ENCODE data around the gene EMSY.
"Not testable (repeated sequence)": the region's sequence is repeated elsewhere in the genome, so short reads cannot be mapped to it uniquely, and the experiment has no call there.

Gene EMSY

GRCh38 chr11:76577226-76577920 is 132.6 kb downstream of the EMSY start:
- DNase-seq, result no peak

- DNase-seq, result no peak
Observed at GRCh38 chr11:76577921-76578653, 133.3 kb downstream of the EMSY start.

GRCh38 chr11:76578654-76579055 is 133.8 kb downstream of the EMSY start:
- DNase-seq, result no peak

- DNase-seq, result no peak
Observed at GRCh38 chr11:76579056-76579751, 134.4 kb downstream of the EMSY start.

GRCh38 chr11:76579752-76580151 is 134.9 kb downstream of the EMSY start:
- no peak for DNase-seq

- not testable (repeated sequence) for DNase-seq
Observed at GRCh38 chr11:76582471-76582870, 137.7 kb downstream of the EMSY start.

- DNase-seq, result no peak
Observed at GRCh38 chr11:76587820-76588454, 143.1 kb downstream of the EMSY start.

GRCh38 chr11:76588455-76589325 is 143.9 kb downstream of the EMSY start:
- DNase-seq, result no peak

GRCh38 chr11:76589477-76589876 is 144.7 kb downstream of the EMSY start:
- no peak for DNase-seq

GRCh38 chr11:76589964-76590950 is 145.4 kb downstream of the EMSY start:
- no peak for DNase-seq

GRCh38 chr11:76591416-76591815 is 146.6 kb downstream of the EMSY start:
- DNase-seq, result no peak

GRCh38 chr11:76592025-76592914 is 147.5 kb downstream of the EMSY start:
- peak; percentile 39 for DNase-seq

- peak; percentile 5 for DNase-seq
Observed at GRCh38 chr11:76592961-76593360, 148.1 kb downstream of the EMSY start.

- not testable (repeated sequence) for DNase-seq
Observed at GRCh38 chr11:76595091-76595490, 150.3 kb downstream of the EMSY start.

- DNase-seq, result no peak
Observed at GRCh38 chr11:76596652-76597051, 151.8 kb downstream of the EMSY start.

GRCh38 chr11:76597533-76598425 is 153.0 kb downstream of the EMSY start:
- DNase-seq, result no peak

GRCh38 chr11:76598426-76598839 is 153.6 kb downstream of the EMSY start:
- DNase-seq, result peak; percentile 38

- no peak for DNase-seq
Observed at GRCh38 chr11:76599041-76600013, 154.5 kb downstream of the EMSY start.

Measured in NCI-H345 (cell line).